Ishikawa (cell line): ENCODE results near the gene SYT8.

Experiments used
- CEBPB ChIP-seq: IDR thresholded peaks from 2 replicates; pipeline ENCODE4 v1.6.1; 2012
- CREB1 ChIP-seq: IDR thresholded peaks from 2 replicates; pipeline ENCODE4 v1.6.1; 2012; ENCODE audit warnings: low read depth
- EGR1 ChIP-seq: IDR thresholded peaks from 2 replicates; pipeline ENCODE4 v1.6.1; 2012
- EP300 ChIP-seq: IDR thresholded peaks from 2 replicates; pipeline ENCODE4 v1.6.1; 2012; ENCODE audit warnings: borderline replicate concordance
- FOXM1 ChIP-seq: IDR thresholded peaks from 2 replicates; pipeline ENCODE4 v1.6.1; 2012; ENCODE audit warnings: low read depth, borderline replicate concordance
- MAX ChIP-seq: IDR thresholded peaks from 2 replicates; pipeline ENCODE4 v1.6.1; 2012
- NFIC ChIP-seq: IDR thresholded peaks from 2 replicates; pipeline ENCODE4 v1.6.1; 2012
- RAD21 ChIP-seq: IDR thresholded peaks from 2 replicates; pipeline ENCODE4 v1.6.1; 2012; ENCODE audit warnings: low read depth
- REST ChIP-seq: IDR thresholded peaks from 2 replicates; pipeline ENCODE4 v1.6.1; 2012; ENCODE audit warnings: low read depth, mild to moderate bottlenecking
- TAF1 ChIP-seq: IDR thresholded peaks from 2 replicates; pipeline ENCODE4 v1.6.1; 2012; ENCODE audit warnings: low read depth, mild to moderate bottlenecking
- TCF12 ChIP-seq: IDR thresholded peaks from 2 replicates; pipeline ENCODE4 v1.6.1; 2012; ENCODE audit warnings: low read depth
- TEAD4 ChIP-seq: IDR thresholded peaks from 2 replicates; pipeline ENCODE4 v1.6.1; 2012
- USF1 ChIP-seq: IDR thresholded peaks from 2 replicates; pipeline ENCODE4 v1.6.1; 2012
- YY1 ChIP-seq: IDR thresholded peaks from 2 replicates; pipeline ENCODE4 v1.6.1; 2012; ENCODE audit warnings: low read depth
- ZBTB7A ChIP-seq: IDR thresholded peaks from 2 replicates; pipeline ENCODE4 v1.6.1; 2012; ENCODE audit warnings: low read depth

Gene SYT8

GRCh38 chr11:1830004-1830321 is 4.8 kb upstream of the SYT8 start:
- TF ChIP-seq EP300: no peak
- no peak for TF ChIP-seq USF1
- TF ChIP-seq MAX: no peak
- no peak for TF ChIP-seq FOXM1
- TF ChIP-seq YY1: no peak
- TF ChIP-seq TAF1: no peak
- TF ChIP-seq CREB1: no peak
- no peak for TF ChIP-seq REST
- TF ChIP-seq RAD21: no peak
- no peak for TF ChIP-seq CEBPB
- no peak for TF ChIP-seq EGR1
- TF ChIP-seq NFIC: no peak
- TF ChIP-seq TEAD4: no peak
- no peak for TF ChIP-seq TCF12
- TF ChIP-seq ZBTB7A: no peak

GRCh38 chr11:1830322-1831223 is 4.2 kb upstream of the SYT8 start:
- TF ChIP-seq ZBTB7A (no peak), FOXM1 (no peak), NFIC (no peak), EGR1 (no peak), TCF12 (no peak), CREB1 (no peak), MAX (no peak), EP300 (no peak), RAD21 (no peak), TEAD4 (no peak), CEBPB (no peak), USF1 (no peak), YY1 (no peak), TAF1 (no peak)

- TF ChIP-seq TAF1: no peak
- no peak for TF ChIP-seq CEBPB
- TF ChIP-seq RAD21: no peak
- no peak for TF ChIP-seq EGR1
Observed at GRCh38 chr11:1831338-1832210, 3.2 kb upstream of the SYT8 start.

GRCh38 chr11:1832211-1832919 is 2.4 kb upstream of the SYT8 start:
- peak; percentile 69 for TF ChIP-seq RAD21
- 0 out of 2 replicates have a peak, but pooled peaks have one; percentile 43 for TF ChIP-seq YY1
- TF ChIP-seq TEAD4: no peak
- peak; percentile 35; the same call in 1 of the 2 replicates for TF ChIP-seq MAX
- TF ChIP-seq TAF1: no peak
- peak; percentile 99 for TF ChIP-seq ZBTB7A

GRCh38 chr11:1832920-1833295 is 1.9 kb upstream of the SYT8 start:
- TF ChIP-seq TEAD4: no peak
- no peak for TF ChIP-seq YY1

GRCh38 chr11:1834062-1834610 is 654 bp upstream of the SYT8 start:
- TF ChIP-seq REST (no peak), EGR1 (peak; percentile 59; the same call in 1 of the 2 replicates), TAF1 (0 out of 2 replicates have a peak, but pooled peaks have one; percentile 24), TEAD4 (peak; percentile 96), FOXM1 (0 out of 2 replicates have a peak, but pooled peaks have one; percentile 33), TCF12 (peak; percentile 94), MAX (peak; percentile 94), RAD21 (no peak), USF1 (no peak; the same call in 1 of the 2 replicates), ZBTB7A (no peak; the same call in 1 of the 2 replicates), NFIC (peak; percentile 70), CREB1 (no peak), YY1 (peak; percentile 61; the same call in 1 of the 2 replicates), EP300 (peak; percentile 80), CEBPB (no peak)
